Measurements from ENCODE around the gene ZNF217.

GRCh38 chr20:53569606-53570307, 23.9 kb downstream of the ZNF217 start:
- TF ChIP-seq, protein P1, sequence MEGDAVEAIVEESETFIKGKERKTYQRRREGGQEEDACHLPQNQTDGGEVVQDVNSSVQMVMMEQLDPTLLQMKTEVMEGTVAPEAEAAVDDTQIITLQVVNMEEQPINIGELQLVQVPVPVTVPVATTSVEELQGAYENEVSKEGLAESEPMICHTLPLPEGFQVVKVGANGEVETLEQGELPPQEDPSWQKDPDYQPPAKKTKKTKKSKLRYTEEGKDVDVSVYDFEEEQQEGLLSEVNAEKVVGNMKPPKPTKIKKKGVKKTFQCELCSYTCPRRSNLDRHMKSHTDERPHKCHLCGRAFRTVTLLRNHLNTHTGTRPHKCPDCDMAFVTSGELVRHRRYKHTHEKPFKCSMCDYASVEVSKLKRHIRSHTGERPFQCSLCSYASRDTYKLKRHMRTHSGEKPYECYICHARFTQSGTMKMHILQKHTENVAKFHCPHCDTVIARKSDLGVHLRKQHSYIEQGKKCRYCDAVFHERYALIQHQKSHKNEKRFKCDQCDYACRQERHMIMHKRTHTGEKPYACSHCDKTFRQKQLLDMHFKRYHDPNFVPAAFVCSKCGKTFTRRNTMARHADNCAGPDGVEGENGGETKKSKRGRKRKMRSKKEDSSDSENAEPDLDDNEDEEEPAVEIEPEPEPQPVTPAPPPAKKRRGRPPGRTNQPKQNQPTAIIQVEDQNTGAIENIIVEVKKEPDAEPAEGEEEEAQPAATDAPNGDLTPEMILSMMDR (IDR thresholded peaks at IDR 0.05; ENCODE audit: low read depth, low read length): no peak
- TF ChIP-seq POLR2A (IDR thresholded peaks at IDR 0.05; ENCODE audit: extremely low read depth, insufficient read length): no peak
